Thymus (tissue), 11 donors: ENCODE measurements around the gene CENPP. TPM values are rescaled to one million over a fixed set of nuclear protein-coding genes. Genes with fewer than 3 reads are reported as not detected.

Experiments
- DNase-seq, 9 donors: peaks; one replicate each; pipeline ENCODE4 v3.0.0-alpha.2; 2013; ENCODE audit warnings: low spot score in 9 of 9, low read depth in 6 of 9, missing footprints in 1 of 9
- H3K27ac ChIP-seq, 2 donors: one replicate each; pipeline ENCODE4 v1.5.1; 2013; ENCODE audit warnings: control low read depth in 1 of 2, low read depth in 1 of 2, low read length in 1 of 2, mild to moderate bottlenecking in 1 of 2, moderate library complexity in 1 of 2
- H3K27me3 ChIP-seq, 2 donors: one replicate each; pipeline ENCODE4 v1.5.1; 2013; ENCODE audit warnings: low read length in 1 of 2; ENCODE audit not compliant: control insufficient read depth in 2 of 2, insufficient read depth in 1 of 2
- H3K36me3 ChIP-seq, 2 donors: one replicate each; pipeline ENCODE4 v1.5.1; 2013; ENCODE audit warnings: low read length in 1 of 2, mild to moderate bottlenecking in 1 of 2, moderate library complexity in 1 of 2; ENCODE audit not compliant: control insufficient read depth in 2 of 2, insufficient read depth in 2 of 2
- H3K4me1 ChIP-seq, 2 donors: one replicate each; pipeline ENCODE4 v1.5.1; 2013; ENCODE audit warnings: low read length in 2 of 2; ENCODE audit not compliant: control insufficient read depth in 2 of 2, insufficient read depth in 2 of 2
- H3K4me3 ChIP-seq, 2 donors: one replicate each; pipeline ENCODE4 v1.5.1; 2013; ENCODE audit warnings: low read length in 2 of 2, control low read depth in 1 of 2, mild to moderate bottlenecking in 1 of 2
- H3K9me3 ChIP-seq, 2 donors: one replicate each; pipeline ENCODE4 v1.5.1; 2013; ENCODE audit warnings: low read length in 1 of 2, mild to moderate bottlenecking in 1 of 2; ENCODE audit not compliant: control insufficient read depth in 2 of 2, insufficient read depth in 1 of 2
- WGBS: extraction: QIAGEN DNeasy Blood & Tissue Kit; methylation state at CpG from one replicate; pipeline ENCODE4 v1.1.7; 2013; 5-methylcytosine and 5-hydroxymethylcytosine counted together
- polyA plus RNA-seq: library from polyadenylated mRNA; stranded (reverse); fragments of 200-250 nt; gene quantifications from one replicate; pipeline ENCODE4 v1.2.3, GENCODE V29; 2013
- total RNA-seq: library from RNA; stranded (reverse); fragments of 120-200 nt; gene quantifications from one replicate; pipeline ENCODE4 v1.2.4, GENCODE V29; 2013
- donor health status: healthy.

Gene CENPP
- total and polyA plus RNA-seq, 2 donors = 3.9 to 13.8 TPM

DNA sequence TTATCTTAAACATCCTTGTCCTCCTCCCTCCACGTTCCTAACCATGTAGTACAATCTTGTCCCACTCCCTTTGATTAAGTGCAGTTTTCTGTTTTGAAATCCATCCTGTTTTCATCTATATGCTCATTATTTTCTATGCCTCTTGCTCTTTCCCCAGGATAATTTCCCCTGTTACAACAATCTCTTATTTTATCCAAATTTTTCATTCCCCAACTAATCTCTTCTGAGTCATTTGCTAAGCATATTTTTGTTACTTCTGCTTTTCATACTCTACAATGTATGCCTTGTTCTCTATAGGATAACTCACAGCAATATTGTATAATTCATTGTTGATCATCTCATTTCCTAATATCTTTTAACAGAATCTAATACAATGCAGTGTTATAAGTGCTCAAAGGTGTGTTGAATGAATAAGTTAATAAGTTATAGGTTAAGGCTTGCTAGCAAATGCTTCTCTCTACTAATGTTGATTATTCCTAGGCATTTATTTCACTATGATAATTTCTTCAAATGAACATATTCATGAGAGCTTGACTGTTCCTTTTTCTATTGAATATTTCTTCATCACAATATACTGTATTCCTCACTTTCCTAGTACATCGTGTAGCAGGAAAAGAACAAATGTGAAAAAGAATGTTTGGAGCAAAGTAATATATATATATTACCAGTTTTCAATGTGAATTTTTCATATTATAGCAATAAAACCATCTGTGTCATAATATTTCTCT lies 97.0 kb downstream of the CENPP start:
- WGBS = 99% methylated on average over 2 of the region's 2 CpGs
- no peaks in the 10 kb centered on the region for H3K36me3 ChIP-seq
- H3K27ac ChIP-seq = no peak overlapping the region
- H3K4me3 ChIP-seq = no peak overlapping the region
- no peaks in the 10 kb centered on the region for H3K9me3 ChIP-seq
- no peaks in the 10 kb centered on the region for H3K27me3 ChIP-seq
- DNase-seq = no peak
- peaks cover 0 to 11% of the 10 kb centered on the region in 2 donors for H3K4me1 ChIP-seq

DNA sequence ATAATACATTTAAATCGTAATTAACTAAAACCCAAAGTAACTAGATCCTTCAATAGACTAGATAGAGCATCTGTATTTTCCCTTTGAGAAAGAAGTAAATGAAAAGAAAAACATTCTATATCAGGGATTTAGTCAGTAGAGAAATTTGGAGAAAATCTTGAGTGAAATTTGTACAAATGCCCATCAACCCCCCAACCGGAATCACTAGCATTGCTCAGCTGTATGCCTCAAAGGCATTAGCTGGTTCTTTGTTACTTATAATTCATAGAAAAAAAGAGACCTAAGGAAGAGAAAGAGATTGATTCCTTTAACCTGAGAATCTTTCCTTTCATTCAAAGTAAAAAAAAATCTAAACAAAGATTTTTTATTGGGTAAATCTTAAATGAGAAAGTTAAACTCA lies 97.9 kb downstream of the CENPP start:
- no peaks in the 10 kb centered on the region for H3K9me3 ChIP-seq
- 97% methylated on average over 2 of the region's 2 CpGs for WGBS
- no peaks in the 10 kb centered on the region for H3K27me3 ChIP-seq
- no peak overlapping the region for H3K4me3 ChIP-seq
- DNase-seq = no peak
- H3K27ac ChIP-seq = no peak overlapping the region
- H3K36me3 ChIP-seq = no peaks in the 10 kb centered on the region
- H3K4me1 ChIP-seq = peaks cover 0 to 11% of the 10 kb centered on the region in 2 donors

DNA sequence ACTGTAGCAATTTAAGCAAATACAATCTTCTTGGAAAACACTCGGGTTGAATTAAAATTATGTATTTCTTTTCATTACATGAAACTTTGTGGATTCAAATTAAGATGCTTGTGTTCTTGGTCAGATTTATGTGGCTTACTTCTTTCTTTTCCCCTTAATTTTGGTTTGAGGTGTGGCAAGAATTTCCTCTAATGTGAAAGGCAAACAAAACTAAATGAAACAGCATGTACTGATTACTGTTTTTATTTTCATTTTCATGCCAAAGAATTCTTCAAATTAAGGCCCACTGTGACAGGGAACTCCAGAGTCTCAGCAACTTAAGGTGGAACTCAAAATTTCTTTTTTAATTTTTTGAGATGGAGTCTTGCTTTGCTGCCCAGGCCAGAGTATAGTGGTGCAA lies 98.6 kb downstream of the CENPP start, which contains the start of gene OMD:
TSS of gene OMD (minus strand) at position 132 of the 400 bp plus-strand sequence. CDS start 6,913 bp downstream, outside the sequence.
- H3K4me1 ChIP-seq = peaks cover 0 to 11% of the 10 kb centered on the region in 2 donors
- 89% methylated on average over 1 of the region's 1 CpG for WGBS
- H3K9me3 ChIP-seq = no peaks in the 10 kb centered on the region
- no peaks in the 10 kb centered on the region for H3K36me3 ChIP-seq
- no peak within 1 kb of the TSS for H3K4me3 ChIP-seq
- no peaks in the 10 kb centered on the region for H3K27me3 ChIP-seq
- H3K27ac ChIP-seq = no peak within 1 kb of the TSS
- no peak for DNase-seq

DNA sequence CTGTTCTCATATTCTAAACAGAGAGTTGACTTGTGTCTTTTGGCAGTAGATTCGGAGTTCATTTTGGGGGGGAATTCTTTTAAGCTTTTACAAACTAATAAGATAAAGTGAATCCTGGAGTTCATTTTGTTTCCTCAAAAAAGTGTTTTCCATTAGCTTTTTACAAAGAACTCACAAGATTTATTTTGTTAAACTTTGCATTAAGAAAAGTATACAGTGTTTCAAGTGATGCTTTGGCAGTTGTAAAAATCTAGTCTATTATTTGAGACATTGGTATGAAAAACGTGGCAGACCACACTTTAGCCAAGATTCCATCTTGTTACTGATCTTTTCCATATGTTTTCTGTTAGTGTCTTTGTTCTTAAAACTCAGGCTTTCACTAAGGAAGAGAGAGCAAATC lies 99.7 kb downstream of the CENPP start:
- Histone ChIP-seq H3K27me3 (no peaks in the 10 kb centered on the region), H3K9me3 (no peaks in the 10 kb centered on the region), H3K4me1 (peaks cover 0 to 11% of the 10 kb centered on the region in 2 donors), H3K36me3 (no peaks in the 10 kb centered on the region), H3K4me3 (no peak overlapping the region), H3K27ac (no peak overlapping the region)
- WGBS = 92% methylated on average over 2 of the region's 2 CpGs
- no peak for DNase-seq

DNA sequence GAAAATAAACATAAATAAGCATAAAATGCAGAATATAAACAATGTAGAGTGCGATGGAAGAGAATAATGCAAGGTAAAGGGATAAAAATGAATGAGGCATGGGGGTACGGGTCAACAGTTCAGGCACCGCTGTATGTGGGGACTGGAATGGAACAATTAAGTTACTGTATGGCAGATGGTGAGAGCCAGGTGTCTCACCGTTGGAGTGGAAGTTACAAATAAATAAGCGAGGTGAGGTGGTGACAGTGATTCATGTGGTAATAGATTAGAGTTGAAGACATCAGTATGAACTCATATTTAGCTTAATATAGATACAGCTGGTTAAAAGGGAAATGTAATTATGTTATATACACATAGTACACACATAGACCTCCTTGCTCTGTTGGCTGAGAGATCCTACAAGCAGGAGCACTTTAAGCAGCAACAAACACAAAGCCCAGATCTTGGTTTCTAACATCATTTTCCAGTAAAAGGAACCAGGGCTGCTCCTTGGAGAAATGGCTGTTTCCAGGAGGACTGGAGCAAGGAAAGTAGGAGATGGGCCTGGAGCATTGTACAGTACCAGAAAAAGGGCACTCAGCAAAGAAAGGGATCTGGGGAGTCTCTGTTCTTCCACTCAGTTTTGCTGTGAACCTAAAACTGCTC lies 100.9 kb downstream of the CENPP start:
- peak in 2 of 9 donors; percentile 4 to 37 for DNase-seq
- no peaks in the 10 kb centered on the region for H3K36me3 ChIP-seq
- no peak overlapping the region for H3K27ac ChIP-seq

DNA sequence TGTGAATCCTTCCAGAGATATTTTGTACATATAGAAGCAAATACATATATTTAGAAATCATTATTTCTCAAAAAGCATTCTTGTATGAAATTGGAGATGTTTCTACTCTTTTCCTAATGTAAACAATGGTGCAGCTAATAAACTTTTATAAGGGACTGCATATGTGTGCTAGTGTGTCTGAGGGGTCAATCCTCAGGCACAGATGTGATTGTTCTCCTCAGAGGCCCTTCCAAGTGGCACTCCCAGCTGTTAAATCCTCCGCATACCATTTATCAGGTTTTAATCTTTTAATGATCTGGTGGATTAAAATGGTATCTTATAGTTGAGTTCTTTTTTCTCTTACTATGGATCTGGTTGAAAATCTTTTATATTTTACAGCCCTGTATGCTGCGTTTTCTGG lies 104.1 kb downstream of the CENPP start:
- Histone ChIP-seq H3K27me3 (no peaks in the 10 kb centered on the region), H3K9me3 (no peaks in the 10 kb centered on the region), H3K27ac (no peak overlapping the region), H3K36me3 (no peaks in the 10 kb centered on the region), H3K4me3 (no peak overlapping the region), H3K4me1 (peaks cover 0 to 11% of the 10 kb centered on the region in 2 donors)
- WGBS = 76% methylated on average over 2 of the region's 2 CpGs
- DNase-seq = no peak

More for the DNA sequence above, 100.9 kb downstream of the CENPP start:
- 41% methylated on average over 5 of the region's 5 CpGs for WGBS
- H3K27me3 ChIP-seq = no peaks in the 10 kb centered on the region
- H3K9me3 ChIP-seq = no peaks in the 10 kb centered on the region
- peaks cover 0 to 11% of the 10 kb centered on the region in 2 donors for H3K4me1 ChIP-seq
- H3K4me3 ChIP-seq = no peak overlapping the region

DNA sequence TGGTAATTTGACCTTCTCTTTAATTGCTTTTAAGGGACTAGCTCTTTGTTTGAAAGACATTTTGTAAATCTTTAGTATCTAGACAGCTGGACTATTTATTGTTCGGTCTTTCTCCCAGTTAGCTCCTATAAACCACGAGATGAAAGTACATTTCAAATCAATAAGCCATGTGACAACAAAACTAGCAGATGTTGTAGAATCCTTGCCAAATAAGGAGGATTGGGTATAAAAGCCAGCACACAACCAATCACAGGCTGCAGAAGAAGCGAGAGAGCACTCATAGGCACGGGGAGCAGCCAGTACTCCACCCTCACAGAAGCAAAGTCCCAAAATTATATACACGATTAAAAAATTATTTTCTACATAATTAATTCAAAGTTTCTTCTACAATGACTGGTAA lies 106.6 kb downstream of the CENPP start:
- no peaks in the 10 kb centered on the region for H3K4me1 ChIP-seq
- no peak for DNase-seq
- H3K36me3 ChIP-seq = no peaks in the 10 kb centered on the region
- 97% methylated on average over 5 of the region's 5 CpGs for WGBS
- H3K4me3 ChIP-seq = no peak overlapping the region
- no peaks in the 10 kb centered on the region for H3K9me3 ChIP-seq
- H3K27ac ChIP-seq = no peak overlapping the region
- H3K27me3 ChIP-seq = no peaks in the 10 kb centered on the region

DNA sequence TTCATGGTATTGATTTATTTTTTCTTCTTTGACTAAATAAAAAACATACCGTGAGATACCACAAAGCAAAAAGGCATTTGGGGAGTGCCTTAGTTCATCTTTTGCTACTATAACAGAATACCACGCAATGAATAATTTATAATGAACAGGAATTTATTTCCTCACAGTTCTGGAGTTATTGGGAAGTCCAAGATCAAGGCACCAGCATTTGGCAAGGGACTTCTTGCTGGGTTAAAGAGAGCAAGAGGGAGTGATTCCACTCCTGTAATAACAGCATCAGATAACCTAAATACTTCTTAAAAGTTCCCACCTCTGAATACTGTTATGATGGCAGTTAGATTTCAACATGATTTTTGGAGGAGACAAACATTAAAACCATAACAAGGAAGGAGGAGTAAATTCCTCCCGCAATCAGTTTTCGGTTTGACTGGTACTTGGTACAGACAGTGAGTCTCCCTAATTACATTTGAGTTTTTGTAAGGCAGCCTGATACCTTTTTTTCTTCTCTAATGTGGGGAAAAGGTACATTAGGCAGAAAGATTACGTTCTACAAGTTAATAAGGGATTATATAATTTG lies 107.3 kb downstream of the CENPP start:
- WGBS = 97% methylated on average over 5 of the region's 5 CpGs
- Histone ChIP-seq H3K4me1 (no peaks in the 10 kb centered on the region), H3K27me3 (no peaks in the 10 kb centered on the region), H3K4me3 (no peak overlapping the region), H3K9me3 (no peaks in the 10 kb centered on the region), H3K36me3 (no peaks in the 10 kb centered on the region), H3K27ac (no peak overlapping the region)
- no peak for DNase-seq

DNA sequence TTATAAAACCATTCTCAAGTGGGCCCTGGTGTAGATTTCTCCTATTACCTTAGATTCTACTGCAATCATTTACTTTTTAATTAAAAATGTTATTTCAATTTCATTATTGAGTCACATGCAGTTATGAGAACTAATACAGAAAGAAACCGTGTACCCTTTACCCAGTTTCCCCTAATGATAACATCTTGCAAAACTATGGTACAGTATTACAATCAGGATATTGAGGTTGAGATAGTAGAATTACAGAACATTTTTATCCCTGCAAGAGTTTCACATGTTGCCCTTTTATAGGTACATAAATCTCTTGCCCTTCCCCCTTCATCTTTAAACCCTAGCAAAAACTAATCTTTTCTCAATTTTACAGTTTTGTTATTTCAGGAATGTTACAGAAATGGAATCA lies 109.5 kb downstream of the CENPP start:
- WGBS = 84% methylated on average over 1 of the region's 1 CpG
- no peaks in the 10 kb centered on the region for H3K4me1 ChIP-seq
- no peaks in the 10 kb centered on the region for H3K9me3 ChIP-seq
- no peaks in the 10 kb centered on the region for H3K36me3 ChIP-seq
- no peak for DNase-seq
- no peak overlapping the region for H3K4me3 ChIP-seq
- no peaks in the 10 kb centered on the region for H3K27me3 ChIP-seq
- no peak overlapping the region for H3K27ac ChIP-seq
